HG02970 (cell line): Measurements from ENCODE around the gene CRIM1.

Experiments used
- ATAC-seq: cut with Tn5 transposase; IDR thresholded peaks from one replicate; pipeline ENCODE4 v1.9.1; 2021; ENCODE audit warnings: mild to moderate bottlenecking, moderate library complexity, moderate number of reproducible peaks; ENCODE audit not compliant: unreplicated experiment, low FRiP score

The CRIM1 gene

GRCh38 chr2:36499128-36499820 lies 143.7 kb downstream of the CRIM1 start:
- ATAC-seq: no peak

- no peak for ATAC-seq
Measured at GRCh38 chr2:36500072-36500471, 144.5 kb downstream of the CRIM1 start.

GRCh38 chr2:36502081-36502480 lies 146.5 kb downstream of the CRIM1 start:
- no peak for ATAC-seq

GRCh38 chr2:36507408-36507812 lies 151.8 kb downstream of the CRIM1 start:
- no peak for ATAC-seq

GRCh38 chr2:36509075-36509474 lies 153.5 kb downstream of the CRIM1 start:
- no peak for ATAC-seq

- ATAC-seq: peak; percentile 63
Measured at GRCh38 chr2:36511858-36512603, 156.5 kb downstream of the CRIM1 start.

GRCh38 chr2:36512705-36513104 lies 157.1 kb downstream of the CRIM1 start:
- ATAC-seq: no peak

- ATAC-seq: no peak
Measured at GRCh38 chr2:36513661-36514060, 158.1 kb downstream of the CRIM1 start.

GRCh38 chr2:36515538-36515937 lies 160.0 kb downstream of the CRIM1 start:
- no peak for ATAC-seq

- ATAC-seq: no peak
Measured at GRCh38 chr2:36516136-36516870, 160.7 kb downstream of the CRIM1 start.

GRCh38 chr2:36520431-36520830 lies 164.9 kb downstream of the CRIM1 start:
- no peak for ATAC-seq

GRCh38 chr2:36523153-36523552 lies 167.6 kb downstream of the CRIM1 start:
- ATAC-seq: no peak

- ATAC-seq: no peak
Measured at GRCh38 chr2:36525245-36525644, 169.7 kb downstream of the CRIM1 start.

- no peak for ATAC-seq
Measured at GRCh38 chr2:36526226-36526625, 170.6 kb downstream of the CRIM1 start.

GRCh38 chr2:36528274-36528673 lies 172.7 kb downstream of the CRIM1 start:
- peak; percentile 55 for ATAC-seq

- ATAC-seq: peak; percentile 23
Measured at GRCh38 chr2:36528766-36529392, 173.3 kb downstream of the CRIM1 start.

GRCh38 chr2:36530178-36530982 lies 174.8 kb downstream of the CRIM1 start:
- ATAC-seq: no peak

- no peak for ATAC-seq
Measured at GRCh38 chr2:36530983-36531354, 175.4 kb downstream of the CRIM1 start.

GRCh38 chr2:36534275-36534799 lies 178.8 kb downstream of the CRIM1 start:
- ATAC-seq: no peak

GRCh38 chr2:36535099-36535498 lies 179.5 kb downstream of the CRIM1 start:
- no peak for ATAC-seq
